MM.1S (cell line): ENCODE results near the gene TRAIP.

Source experiments
- DNase-seq: peaks from one replicate; pipeline ENCODE4 v3.0.0-alpha.2; 2015
- H2AFZ ChIP-seq: fragments of 300-600 bp; sonication (generic); 2 replicates; pipeline ENCODE4 v1.6.0; 2016; ENCODE audit warnings: antibody characterized with exemption, low read length
- H3F3A ChIP-seq: fragments of 300-600 bp; sonication (generic); 2 replicates; pipeline ENCODE4 v1.6.1; 2016; ENCODE audit warnings: mild to moderate bottlenecking, antibody characterized with exemption, low read length, moderate library complexity, mixed read lengths; ENCODE audit not compliant: insufficient read depth
- H3K27ac ChIP-seq: fragments of 300-600 bp; sonication (generic); 2 replicates; pipeline ENCODE4 v1.5.1; 2016; ENCODE audit warnings: mild to moderate bottlenecking, low read length
- H3K27me3 ChIP-seq: fragments of 300-600 bp; sonication (generic); replicated peaks from 2 replicates; pipeline ENCODE4 v1.6.0; 2016; ENCODE audit warnings: low read length; ENCODE audit not compliant: insufficient read depth
- H3K36me3 ChIP-seq: fragments of 300-600 bp; sonication (generic); replicated peaks from 2 replicates; pipeline ENCODE4 v1.6.1; 2016; ENCODE audit warnings: mild to moderate bottlenecking, low read length, mixed read lengths; ENCODE audit not compliant: insufficient read depth
- H3K4me1 ChIP-seq: fragments of 300-600 bp; sonication (generic); 2 replicates; pipeline ENCODE4 v1.6.1; 2016; ENCODE audit warnings: low read length, mixed read lengths
- H3K4me2 ChIP-seq: fragments of 300-600 bp; sonication (generic); 2 replicates; pipeline ENCODE4 v1.6.0; 2016; ENCODE audit warnings: low read depth, low read length
- H3K4me3 ChIP-seq: fragments of 300-600 bp; sonication (generic); 2 replicates; pipeline ENCODE4 v1.5.1; 2016; ENCODE audit warnings: low read length, mixed read lengths
- H3K79me2 ChIP-seq: fragments of 300-600 bp; sonication (generic); 2 replicates; pipeline ENCODE4 v1.6.1; 2016; ENCODE audit warnings: mixed run types, low read length, mixed read lengths
- H3K9ac ChIP-seq: fragments of 300-600 bp; sonication (generic); 2 replicates; pipeline ENCODE4 v1.6.1; 2016; ENCODE audit warnings: low read length, mixed read lengths
- H3K9me2 ChIP-seq: fragments of 300-600 bp; sonication (generic); replicated peaks from 2 replicates; pipeline ENCODE4 v1.6.1; 2016; ENCODE audit warnings: mild to moderate bottlenecking, low read length, mixed read lengths; ENCODE audit not compliant: insufficient read depth
- H3K9me3 ChIP-seq: fragments of 300-600 bp; sonication (generic); replicated peaks from 2 replicates; pipeline ENCODE4 v1.6.1; 2016; ENCODE audit warnings: mild to moderate bottlenecking, low read length, mixed read lengths; ENCODE audit not compliant: insufficient read depth
- H4K20me1 ChIP-seq: fragments of 300-600 bp; sonication (generic); 2 replicates; pipeline ENCODE4 v1.6.1; 2016; ENCODE audit warnings: mild to moderate bottlenecking, low read length, moderate library complexity, mixed read lengths; ENCODE audit not compliant: insufficient read depth
- EZH2 ChIP-seq: fragments of 300-600 bp; sonication (generic); optimal IDR thresholded peaks from 2 replicates; pipeline ENCODE3; 2017; ENCODE audit warnings: low read depth, mild to moderate bottlenecking, antibody characterized with exemption, low read length, mixed read lengths
- EZH2phosphoT487 ChIP-seq: fragments of 300-600 bp; sonication (generic); IDR thresholded peaks from 2 replicates; pipeline ENCODE4 v1.6.1; 2018; ENCODE audit warnings: antibody characterized with exemption, low read length
- TF ChIP-seq, protein P1 (sequence below): fragments of 300-600 bp; sonication (generic); IDR thresholded peaks from 2 replicates; pipeline ENCODE4 v1.5.1; 2016; ENCODE audit warnings: antibody characterized with exemption, low read length, mixed read lengths

TRAIP gene

DNA sequence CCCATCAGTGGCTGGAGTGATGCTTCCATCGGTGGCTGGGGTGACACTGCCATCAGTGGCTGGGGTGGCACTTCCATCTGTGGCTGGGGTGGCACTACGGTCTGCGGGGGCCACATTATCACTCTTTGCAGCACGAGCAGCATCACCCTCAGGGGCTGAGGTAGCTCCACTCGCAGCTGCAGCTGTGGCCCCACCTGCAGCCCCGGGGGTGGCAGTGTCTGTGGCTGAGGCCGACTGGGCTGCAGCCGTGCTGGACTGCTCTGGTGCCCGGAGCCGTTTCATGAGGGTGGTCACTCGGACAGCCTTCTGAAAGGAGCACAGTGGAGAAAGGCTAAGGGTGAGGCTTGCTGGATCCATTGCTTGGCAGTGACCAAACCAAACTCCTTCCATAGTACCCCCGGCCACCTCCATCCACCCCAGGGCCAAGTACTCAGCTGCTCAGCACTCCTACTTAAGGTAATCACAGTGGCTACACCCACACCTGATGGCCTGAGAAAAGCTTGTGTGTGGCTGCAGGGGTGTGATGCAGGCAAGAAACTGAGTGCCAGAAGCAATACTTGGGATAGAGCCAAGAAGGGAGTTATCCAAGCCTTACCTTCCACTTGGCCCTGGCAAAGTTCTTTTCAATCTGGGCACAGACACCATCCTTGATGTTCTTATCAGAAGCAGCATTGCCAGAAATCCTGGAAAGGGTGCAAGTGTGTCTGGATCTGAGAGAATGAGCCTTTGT is 3.4 kb upstream of the TRAIP start:
- Histone ChIP-seq H3K9ac (no peak overlapping the region), H3K27me3 (peaks cover 28% of the 10 kb centered on the region), H3K9me2 (no peaks in the 10 kb centered on the region), H3K36me3 (no peaks in the 10 kb centered on the region), H3K79me2 (peaks cover 14% of the 10 kb centered on the region), H3K4me3 (no peak overlapping the region), H4K20me1 (no peaks in the 10 kb centered on the region), H3K9me3 (no peaks in the 10 kb centered on the region), H3K27ac (no peak overlapping the region), H2AFZ (no peak overlapping the region), H3K4me1 (peaks cover 10% of the 10 kb centered on the region), H3K4me2 (no peak overlapping the region), H3F3A (no peaks in the 10 kb centered on the region)
- TF ChIP-seq EZH2phosphoT487 (no peak), EZH2 (no peak)
- TF ChIP-seq, protein P1, sequence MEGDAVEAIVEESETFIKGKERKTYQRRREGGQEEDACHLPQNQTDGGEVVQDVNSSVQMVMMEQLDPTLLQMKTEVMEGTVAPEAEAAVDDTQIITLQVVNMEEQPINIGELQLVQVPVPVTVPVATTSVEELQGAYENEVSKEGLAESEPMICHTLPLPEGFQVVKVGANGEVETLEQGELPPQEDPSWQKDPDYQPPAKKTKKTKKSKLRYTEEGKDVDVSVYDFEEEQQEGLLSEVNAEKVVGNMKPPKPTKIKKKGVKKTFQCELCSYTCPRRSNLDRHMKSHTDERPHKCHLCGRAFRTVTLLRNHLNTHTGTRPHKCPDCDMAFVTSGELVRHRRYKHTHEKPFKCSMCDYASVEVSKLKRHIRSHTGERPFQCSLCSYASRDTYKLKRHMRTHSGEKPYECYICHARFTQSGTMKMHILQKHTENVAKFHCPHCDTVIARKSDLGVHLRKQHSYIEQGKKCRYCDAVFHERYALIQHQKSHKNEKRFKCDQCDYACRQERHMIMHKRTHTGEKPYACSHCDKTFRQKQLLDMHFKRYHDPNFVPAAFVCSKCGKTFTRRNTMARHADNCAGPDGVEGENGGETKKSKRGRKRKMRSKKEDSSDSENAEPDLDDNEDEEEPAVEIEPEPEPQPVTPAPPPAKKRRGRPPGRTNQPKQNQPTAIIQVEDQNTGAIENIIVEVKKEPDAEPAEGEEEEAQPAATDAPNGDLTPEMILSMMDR: no peak
- DNase-seq: no peak

DNA sequence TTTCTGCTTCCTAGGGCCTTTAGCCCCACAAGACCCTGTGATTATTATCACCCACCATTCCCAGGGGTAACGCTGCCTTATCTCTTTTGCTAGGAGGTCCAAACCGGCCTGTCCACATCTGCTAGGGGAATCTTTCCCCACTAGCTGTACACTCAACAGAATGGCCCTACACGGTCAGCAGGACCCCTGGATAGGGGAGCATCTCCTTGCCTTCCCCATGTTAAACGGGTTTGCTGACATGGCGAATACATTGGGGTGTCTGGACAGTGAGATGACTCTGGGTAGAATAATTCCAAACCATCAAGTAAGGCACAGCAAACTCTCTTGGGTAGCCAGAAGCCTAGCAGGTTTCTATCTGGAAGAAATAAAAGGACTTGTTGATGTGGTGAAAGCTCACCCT is 702 bp downstream of the TRAIP start:
- H3K4me3 ChIP-seq: peak overlapping the region; percentile 99
- H3K79me2 ChIP-seq: peaks cover 24% of the 10 kb centered on the region
- peaks cover 10% of the 10 kb centered on the region for H3K4me1 ChIP-seq
- H3K9me3 ChIP-seq: no peaks in the 10 kb centered on the region
- DNase-seq: no peak
- peak overlapping the region; percentile 71; the same call in 1 of the 2 replicates for H3K9ac ChIP-seq
- H3K27me3 ChIP-seq: no peaks in the 10 kb centered on the region
- no peak for TF ChIP-seq EZH2phosphoT487
- no peak for TF ChIP-seq EZH2
- TF ChIP-seq, protein P1: no peak
- H3K9me2 ChIP-seq: no peaks in the 10 kb centered on the region
- no peak overlapping the region for H3K27ac ChIP-seq
- no peaks in the 10 kb centered on the region for H3F3A ChIP-seq
- peak overlapping the region; percentile 100 for H3K4me2 ChIP-seq
- H3K36me3 ChIP-seq: no peaks in the 10 kb centered on the region
- H4K20me1 ChIP-seq: no peaks in the 10 kb centered on the region
- peak overlapping the region; percentile 99 for H2AFZ ChIP-seq

DNA sequence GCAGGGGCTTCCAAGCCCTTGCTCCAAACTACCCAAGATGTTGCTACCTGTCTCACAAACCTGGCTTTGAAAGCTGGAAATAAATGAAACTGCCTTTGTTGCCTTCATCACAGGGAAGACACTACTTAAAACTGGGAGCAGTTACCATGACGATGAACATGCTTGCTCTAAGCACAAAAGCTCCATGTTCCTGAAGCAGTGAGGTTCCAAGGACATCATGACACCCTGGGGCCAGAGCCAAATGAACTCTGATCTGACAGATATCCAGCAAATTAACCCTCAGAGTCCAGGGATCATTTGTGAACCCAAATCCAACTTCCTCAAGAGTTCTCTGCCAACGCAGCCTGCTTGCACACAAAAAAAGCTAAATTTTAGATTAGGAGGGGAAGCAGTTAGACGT is 10.7 kb downstream of the TRAIP start:
- Histone ChIP-seq H3K27me3 (no peaks in the 10 kb centered on the region), H3K27ac (no peak overlapping the region), H3F3A (no peaks in the 10 kb centered on the region), H3K9me2 (no peaks in the 10 kb centered on the region), H3K4me1 (no peaks in the 10 kb centered on the region), H3K4me2 (no peak overlapping the region), H3K4me3 (no peak overlapping the region), H3K36me3 (no peaks in the 10 kb centered on the region), H2AFZ (no peak overlapping the region), H3K79me2 (no peaks in the 10 kb centered on the region), H3K9ac (no peak overlapping the region), H3K9me3 (no peaks in the 10 kb centered on the region), H4K20me1 (no peaks in the 10 kb centered on the region)
- TF ChIP-seq EZH2: no peak
- TF ChIP-seq, protein P1: no peak
- DNase-seq: no peak
